GM23338 (cell line): ENCODE results near the gene TTC5.

Experiments
- CTCF ChIP-seq, 2 experiments: fragments of 200-600 bp in 1 of 2; sonication (generic) in 1 of 2; conservative IDR thresholded peaks; 2 replicates each; pipeline versions ENCODE4 v1.5.1 to v1.6.1; 2016 to 2017; ENCODE audit warnings: antibody characterized with exemption in 2 of 2, low read depth in 2 of 2, mild to moderate bottlenecking in 2 of 2, moderate library complexity in 1 of 2
- EZH2 ChIP-seq: fragments of 200-600 bp; sonication (generic); IDR thresholded peaks from one replicate; pipeline ENCODE4 v1.8.0; 2017; ENCODE audit warnings: antibody characterized with exemption, mild to moderate bottlenecking, low read depth; ENCODE audit not compliant: unreplicated experiment

- no peak for TF ChIP-seq EZH2
- peak; percentile 49 to 83 for TF ChIP-seq CTCF (conservative IDR thresholded peaks at IDR 0.05; ENCODE audit: low read depth in 2 of 2)
These were observed 21.5 kb upstream of the TTC5 start for GRCh38 chr14:20327005-20327869.
